DMS153 treated with DMSO at 0.1 percent for 48 hours (cell line): ENCODE measurements around the gene STIMATE.

ENCODE experiments used
- DNase-seq: peaks from one replicate; lab custom pipeline; 2025; ENCODE audit not compliant: unreplicated experiment; lab: John Stamatoyannopoulos, UW

The STIMATE gene

DNA sequence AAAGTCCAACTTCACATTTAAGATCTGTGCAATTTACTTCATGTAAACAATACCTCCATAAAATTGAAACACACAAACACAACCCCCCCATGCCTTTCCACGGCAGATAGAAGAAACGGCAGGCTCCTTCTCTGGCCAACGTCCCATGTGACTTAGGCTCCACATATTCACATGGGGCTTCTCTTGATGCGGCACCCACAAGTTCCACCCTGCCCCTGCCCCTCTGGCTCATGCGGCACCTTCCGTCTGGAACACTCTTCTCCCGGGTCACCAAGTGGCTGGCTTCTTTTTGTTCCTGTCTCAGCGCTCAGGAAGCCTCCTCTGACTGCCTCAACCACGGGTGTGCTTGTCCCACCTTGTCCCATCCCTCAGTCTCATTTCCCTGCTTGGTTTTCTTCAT, 25.6 kb downstream of the STIMATE start:
- no peak for DNase-seq

- DNase-seq: no peak
Measured at GRCh38 chr3:52870471-52870870, 26.9 kb downstream of the STIMATE start.

DNA sequence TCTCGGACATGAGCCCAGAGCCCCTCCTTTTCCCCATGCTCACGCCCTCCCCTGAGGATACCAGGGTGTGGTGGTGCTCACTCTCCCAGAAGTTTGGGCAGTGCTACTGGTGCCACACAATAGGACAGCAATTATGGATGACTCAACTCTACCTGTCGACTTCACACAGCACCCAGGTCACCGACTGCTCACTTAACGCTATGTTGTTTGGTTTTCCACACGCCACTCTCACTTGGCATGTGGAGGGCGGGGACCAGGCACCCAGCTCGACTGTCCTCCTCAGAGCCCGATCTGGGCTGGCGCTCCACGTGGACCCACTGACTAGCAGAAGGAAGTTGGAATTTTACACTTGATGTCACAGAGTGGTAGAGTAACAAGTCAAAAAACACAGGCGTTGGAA, 30.9 kb downstream of the STIMATE start:
- no peak for DNase-seq

- DNase-seq: no peak
Measured at GRCh38 chr3:52865994-52866393, 31.4 kb downstream of the STIMATE start.

DNA sequence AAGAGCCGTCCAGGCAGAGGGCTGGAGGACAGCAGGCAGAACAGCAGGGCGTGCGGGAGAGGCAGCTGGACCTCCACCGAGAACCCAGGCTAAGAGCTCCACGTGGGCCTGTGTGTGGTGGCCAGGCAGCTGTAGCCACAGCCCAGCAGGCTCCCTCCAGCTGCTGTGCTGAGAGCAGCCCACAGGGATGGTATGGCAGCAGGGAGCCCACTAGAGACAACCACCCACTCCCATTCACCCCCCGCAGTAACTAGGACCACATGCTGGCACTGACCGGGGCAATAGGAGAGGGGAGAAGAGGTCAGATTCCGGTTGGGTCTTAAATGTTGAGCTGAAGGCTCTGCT, 37.0 kb downstream of the STIMATE start:
- DNase-seq: no peak

DNA sequence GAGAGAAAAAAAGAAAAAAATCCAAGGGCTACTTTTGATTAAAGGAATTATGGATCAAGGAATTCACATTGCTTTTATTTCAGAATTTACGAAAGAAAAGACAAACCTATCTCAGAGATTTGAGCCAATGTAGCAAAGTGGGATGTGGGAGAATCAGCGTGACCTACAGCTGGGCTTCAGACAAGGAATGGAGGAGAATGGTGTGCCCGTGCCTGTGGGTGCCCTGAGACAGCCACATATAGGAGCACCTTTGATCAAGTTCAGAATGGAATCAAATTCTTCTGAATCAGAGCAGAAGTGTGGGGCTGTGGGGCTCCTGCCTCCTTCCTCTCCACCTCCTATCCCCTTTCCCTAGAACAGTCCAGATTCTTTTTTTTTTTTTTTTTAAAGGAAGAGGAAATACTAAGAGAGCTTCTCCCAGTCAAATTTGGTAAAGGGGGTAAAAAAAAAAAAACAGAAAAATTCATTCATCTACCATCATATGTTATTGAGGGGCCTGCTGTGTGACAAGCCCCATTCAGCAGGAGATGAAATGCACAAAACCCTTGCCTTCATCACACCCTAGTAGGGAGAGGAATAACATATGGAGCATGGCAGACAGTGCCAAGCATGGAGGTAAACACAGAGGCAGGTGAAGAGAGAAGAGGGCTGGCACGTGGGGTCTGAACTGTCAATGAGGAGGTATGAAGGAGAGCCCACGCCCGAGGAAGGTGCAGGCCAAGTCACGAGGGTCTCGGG, 37.5 kb downstream of the STIMATE start:
- DNase-seq: no peak

DNA sequence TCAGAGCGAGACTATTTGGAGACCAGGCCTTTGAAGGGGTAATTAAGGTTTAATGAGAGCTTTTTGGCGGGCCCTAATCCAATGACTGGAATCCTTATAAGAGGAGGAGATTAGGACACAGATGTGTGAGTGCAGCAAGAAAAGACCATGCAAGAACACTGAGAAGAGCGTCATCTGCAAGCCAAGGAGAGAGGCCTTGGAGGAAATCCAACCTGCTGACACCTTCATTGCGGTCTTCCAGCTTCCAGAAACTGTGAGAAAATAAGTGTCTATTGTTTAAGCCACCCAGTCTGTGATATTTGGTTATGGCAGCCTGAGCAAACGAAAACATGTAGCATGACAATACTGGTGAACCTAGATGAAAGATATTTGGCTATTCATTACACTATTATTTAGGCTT, 39.5 kb downstream of the STIMATE start:
- DNase-seq: no peak

GRCh38 chr3:52857133-52857532, 40.2 kb downstream of the STIMATE start:
- no peak for DNase-seq

GRCh38 chr3:52856666-52857065, 40.7 kb downstream of the STIMATE start:
- no peak for DNase-seq

DNA sequence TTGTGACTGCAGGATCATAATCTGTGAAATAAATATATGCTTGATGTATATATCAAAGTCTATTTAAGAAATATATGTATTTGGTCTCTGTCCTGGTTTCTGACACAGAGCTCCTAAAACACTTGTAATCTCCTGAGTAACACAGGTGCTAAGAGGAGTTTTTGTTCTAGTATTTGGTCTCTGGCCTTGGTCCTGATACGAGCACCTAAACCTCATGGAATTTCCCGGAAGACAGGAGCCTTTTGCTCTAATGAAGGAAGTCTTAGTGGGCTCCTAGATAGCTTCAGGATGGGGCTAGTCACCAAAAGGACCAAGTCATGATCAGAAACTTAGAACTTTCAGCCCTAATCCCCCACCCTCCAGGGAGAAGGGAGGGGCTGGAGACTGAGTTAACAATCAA, 43.3 kb downstream of the STIMATE start:
- DNase-seq: no peak

- no peak for DNase-seq
Measured at GRCh38 chr3:52852419-52852818, 44.9 kb downstream of the STIMATE start.

DNA sequence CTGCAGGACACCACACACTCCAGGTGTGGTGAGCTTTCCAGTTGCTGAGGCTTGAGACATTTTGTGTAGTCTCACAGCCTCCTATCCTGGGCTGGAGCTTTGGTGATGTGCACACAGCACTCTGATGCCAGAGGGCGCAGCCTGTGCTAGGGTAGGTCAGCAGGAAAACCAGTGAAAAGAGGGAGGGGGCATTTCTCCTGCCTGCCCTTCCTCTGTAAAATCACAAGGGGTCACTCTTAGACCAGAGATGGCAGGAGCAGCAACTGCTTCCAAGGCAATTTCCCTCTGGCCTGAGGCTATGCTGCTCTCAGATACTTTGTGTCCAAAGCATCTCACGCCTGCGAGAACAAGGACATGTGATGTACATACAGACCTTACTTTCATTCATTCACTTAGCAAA, 46.0 kb downstream of the STIMATE start:
- no peak for DNase-seq

GRCh38 chr3:52849656-52850055, 47.7 kb downstream of the STIMATE start:
- DNase-seq: no peak

DNA sequence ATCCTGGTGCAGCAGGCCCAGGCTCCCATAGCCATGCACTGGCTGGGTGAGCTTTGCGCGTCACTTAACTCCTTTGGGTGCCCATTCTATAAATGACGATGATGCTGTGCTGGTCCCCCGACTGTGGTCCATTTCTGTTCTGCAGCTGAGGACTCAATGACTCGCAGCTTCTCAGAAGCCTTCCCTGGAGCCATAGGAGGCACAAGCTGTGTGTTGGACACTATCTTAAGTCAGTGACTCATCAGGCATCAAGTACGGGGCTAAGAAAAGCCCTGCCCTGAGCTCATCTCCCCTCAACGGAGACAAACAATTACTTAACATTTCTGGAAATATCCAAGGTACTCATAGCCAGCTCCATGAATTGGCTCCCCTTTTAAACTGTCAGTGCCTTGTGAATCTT, 48.7 kb downstream of the STIMATE start:
- DNase-seq: no peak

GRCh38 chr3:52847726-52848125, 49.6 kb downstream of the STIMATE start:
- DNase-seq: no peak

- no peak for DNase-seq
Measured at GRCh38 chr3:52847241-52847640, 50.1 kb downstream of the STIMATE start.

GRCh38 chr3:52846432-52846965, 50.8 kb downstream of the STIMATE start:
- DNase-seq: no peak

GRCh38 chr3:52845691-52846431, 51.5 kb downstream of the STIMATE start:
- DNase-seq: no peak

GRCh38 chr3:52845157-52845556, 52.2 kb downstream of the STIMATE start:
- DNase-seq: no peak

DNA sequence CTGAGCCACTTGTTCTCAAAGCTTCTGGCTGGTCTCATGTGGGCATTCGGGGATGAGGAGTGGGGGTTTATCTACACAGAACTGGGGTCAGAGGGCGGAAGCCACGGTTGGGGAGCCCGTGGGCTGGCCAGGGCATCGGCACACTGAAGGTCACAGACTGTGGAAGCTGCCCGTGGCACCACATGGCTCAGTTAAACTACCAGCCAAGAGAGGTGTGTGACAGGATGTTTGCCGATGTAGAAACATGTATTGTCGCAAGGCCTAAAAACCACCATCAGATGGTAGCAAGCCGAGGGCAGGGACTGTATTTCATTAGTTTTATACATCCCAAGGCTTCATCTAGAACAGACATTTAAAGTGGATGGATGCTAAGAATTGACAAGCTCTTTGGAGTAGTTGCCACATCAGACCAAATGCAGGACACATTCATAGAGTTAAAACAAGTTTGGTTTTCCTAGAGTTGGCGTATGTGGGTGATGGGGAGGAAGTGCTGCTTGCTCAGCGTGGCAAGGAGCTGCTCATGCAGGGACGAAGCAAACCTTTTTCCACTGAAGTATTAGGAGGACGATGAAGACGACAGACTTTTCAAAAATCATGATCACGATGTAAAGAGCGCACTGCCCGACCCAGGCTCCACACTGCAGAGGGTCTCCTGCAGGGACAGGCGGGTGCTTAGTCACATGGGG, 52.9 kb downstream of the STIMATE start:
- DNase-seq: no peak

GRCh38 chr3:52843881-52844280, 53.5 kb downstream of the STIMATE start:
- DNase-seq: no peak
